ENCODE results near the gene BEST1. TPM values are rescaled to one million over a fixed set of nuclear protein-coding genes. Genes with fewer than 3 reads are reported as not detected.

The BEST1 gene
- total RNA-seq, 1 experiment from 2014 or later = 2.3 TPM

GRCh38 chr11:61976420-61976800 is 26.3 kb downstream of the BEST1 start:
- H3K27ac ChIP-seq (ENCODE audit: low read depth, low read length) = no peak overlapping the region
- H4K20me1 ChIP-seq (ENCODE audit: insufficient read depth) = no peaks in the 10 kb centered on the region
- H3K9me3 ChIP-seq (ENCODE audit: control insufficient read depth in 1 of 2, insufficient read depth in 1 of 2, low read depth in 1 of 2, low read length in 2 of 2) = no peaks in the 10 kb centered on the region
- TF ChIP-seq TCF7L2 (IDR thresholded peaks at IDR 0.05; ENCODE audit: borderline replicate concordance, extremely low read depth, insufficient read depth, insufficient read length) (no peak), MAX (IDR thresholded peaks at IDR 0.05) (no peak), CTCF (IDR thresholded peaks at IDR 0.05 in 2 of 3, conservative IDR thresholded peaks at IDR 0.05 in 1 of 3; ENCODE audit: borderline replicate concordance in 1 of 3, insufficient read depth in 1 of 3, low read depth in 2 of 3, low read length in 2 of 3) (no peak), POLR2AphosphoS5 (IDR thresholded peaks at IDR 0.05; ENCODE audit: low read depth, low read length) (no peak), ZNF274 (IDR thresholded peaks at IDR 0.05; ENCODE audit: low read depth, low read length) (no peak), EZH2phosphoT487 (IDR thresholded peaks at IDR 0.05; ENCODE audit: borderline replicate concordance) (no peak), RAD21 (IDR thresholded peaks at IDR 0.05; ENCODE audit: low read depth) (no peak)
- H3K4me3 ChIP-seq (replicated peaks in 1 of 2; ENCODE audit: low read depth in 1 of 2, low read length in 2 of 2) = no peak overlapping the region
- H3K36me3 ChIP-seq (ENCODE audit: control insufficient read depth in 1 of 2, insufficient read depth in 2 of 2, low read length in 2 of 2) = no peaks in the 10 kb centered on the region
- no TSS peak for BruUV-seq (replicated peaks)
- H3K27me3 ChIP-seq (ENCODE audit: insufficient read depth, low read length) = no peaks in the 10 kb centered on the region
- H3K9me2 ChIP-seq (ENCODE audit: insufficient read depth) = no peaks in the 10 kb centered on the region
- no peak for ATAC-seq
- H2AFZ ChIP-seq (ENCODE audit: low read depth, low read length, poor library complexity, severe bottlenecking) = no peak overlapping the region
- H3K4me1 ChIP-seq (ENCODE audit: control insufficient read depth in 1 of 2, insufficient read depth in 2 of 2, low read length in 2 of 2) = peaks cover 26 to 31% of the 10 kb centered on the region in 2 experiments
- H3K79me2 ChIP-seq (ENCODE audit: insufficient read depth, low read length) = no peaks in the 10 kb centered on the region
- H3K4me2 ChIP-seq (ENCODE audit: low read length) = no peak overlapping the region
- ChIA-PET RAD21 (ENCODE audit: low non-redundant PET in 1 of 2, low total read pairs in 2 of 2, uncharacterized antibody in 2 of 2, unreplicated experiment in 2 of 2) (no interaction called here), CTCF (no interaction called here), POLR2A (no interaction called here)
- intact Hi-C loops (cut with micrococcal nuclease) = no loop called here
- DNase-seq (ENCODE audit: low read depth, low spot score) = no peak
- no peak overlapping the region for H3K9ac ChIP-seq (ENCODE audit: low read length)

All from HCT116 (cell line).